ENCODE measurements around the gene GSTO2.

The GSTO2 gene

GRCh38 chr10:104315486-104315921 lies 46.5 kb downstream of the GSTO2 start:
- Histone ChIP-seq H3K36me3 (ENCODE audit: insufficient read depth, low read length) (peaks cover 5% of the 10 kb centered on the region; the same call in 1 of the 2 replicates), H3K9me2 (ENCODE audit: low read depth, low read length) (no peaks in the 10 kb centered on the region), H2AFZ (ENCODE audit: low read length) (no peak overlapping the region), H3K4me3 (ENCODE audit: low read depth, low read length, poor library complexity, severe bottlenecking) (no peak overlapping the region), H3K27me3 (ENCODE audit: insufficient read depth, low read length) (no peaks in the 10 kb centered on the region), H3F3A (ENCODE audit: insufficient read depth, low read length) (no peaks in the 10 kb centered on the region), H3K4me1 (ENCODE audit: insufficient read depth, low read length, severe bottlenecking) (peaks cover 7% of the 10 kb centered on the region), H3K9ac (ENCODE audit: low read length) (no peak overlapping the region), H3K9me3 (ENCODE audit: low read length) (no peaks in the 10 kb centered on the region), H3K79me2 (ENCODE audit: insufficient read depth, low read length) (no peaks in the 10 kb centered on the region), H3K27ac (ENCODE audit: low read depth, low read length, poor library complexity, severe bottlenecking) (no peak overlapping the region), H3K4me2 (ENCODE audit: low read length) (no peak overlapping the region), H4K20me1 (ENCODE audit: insufficient read depth, low read length) (no peaks in the 10 kb centered on the region)
- no peak for TF ChIP-seq EZH2 (IDR thresholded peaks at IDR 0.05; ENCODE audit: borderline replicate concordance, low read length)
- no peak for TF ChIP-seq CTCF (IDR thresholded peaks at IDR 0.05; ENCODE audit: low read length)

GRCh38 chr10:104316321-104317099 lies 47.5 kb downstream of the GSTO2 start:
- H2AFZ ChIP-seq (ENCODE audit: low read length), result no peak overlapping the region
- TF ChIP-seq EZH2 (IDR thresholded peaks at IDR 0.05; ENCODE audit: borderline replicate concordance, low read length), result no peak
- TF ChIP-seq CTCF (IDR thresholded peaks at IDR 0.05; ENCODE audit: low read length), result no peak
- H3K27ac ChIP-seq (ENCODE audit: low read depth, low read length, poor library complexity, severe bottlenecking), result no peak overlapping the region
- H3K27me3 ChIP-seq (ENCODE audit: insufficient read depth, low read length), result no peaks in the 10 kb centered on the region
- no peaks in the 10 kb centered on the region for H4K20me1 ChIP-seq (ENCODE audit: insufficient read depth, low read length)
- no peaks in the 10 kb centered on the region for H3F3A ChIP-seq (ENCODE audit: insufficient read depth, low read length)
- H3K36me3 ChIP-seq (ENCODE audit: insufficient read depth, low read length), result peaks cover 5% of the 10 kb centered on the region; the same call in 1 of the 2 replicates
- no peak overlapping the region for H3K4me2 ChIP-seq (ENCODE audit: low read length)
- H3K9me2 ChIP-seq (ENCODE audit: low read depth, low read length), result no peaks in the 10 kb centered on the region
- no peaks in the 10 kb centered on the region for H3K79me2 ChIP-seq (ENCODE audit: insufficient read depth, low read length)
- H3K9me3 ChIP-seq (ENCODE audit: low read length), result no peaks in the 10 kb centered on the region
- H3K4me1 ChIP-seq (ENCODE audit: insufficient read depth, low read length, severe bottlenecking), result peaks cover 9% of the 10 kb centered on the region
- no peak overlapping the region for H3K9ac ChIP-seq (ENCODE audit: low read length)
- no peak overlapping the region for H3K4me3 ChIP-seq (ENCODE audit: low read depth, low read length, poor library complexity, severe bottlenecking)

GRCh38 chr10:104317269-104317710 lies 48.3 kb downstream of the GSTO2 start:
- H3K9me2 ChIP-seq (ENCODE audit: low read depth, low read length), result no peaks in the 10 kb centered on the region
- H2AFZ ChIP-seq (ENCODE audit: low read length), result no peak overlapping the region
- peaks cover 5% of the 10 kb centered on the region; the same call in 1 of the 2 replicates for H3K36me3 ChIP-seq (ENCODE audit: insufficient read depth, low read length)
- H3K79me2 ChIP-seq (ENCODE audit: insufficient read depth, low read length), result no peaks in the 10 kb centered on the region
- H3K4me3 ChIP-seq (ENCODE audit: low read depth, low read length, poor library complexity, severe bottlenecking), result no peak overlapping the region
- H4K20me1 ChIP-seq (ENCODE audit: insufficient read depth, low read length), result no peaks in the 10 kb centered on the region
- H3F3A ChIP-seq (ENCODE audit: insufficient read depth, low read length), result no peaks in the 10 kb centered on the region
- no peak overlapping the region for H3K27ac ChIP-seq (ENCODE audit: low read depth, low read length, poor library complexity, severe bottlenecking)
- H3K9ac ChIP-seq (ENCODE audit: low read length), result no peak overlapping the region
- no peak for TF ChIP-seq EZH2 (IDR thresholded peaks at IDR 0.05; ENCODE audit: borderline replicate concordance, low read length)
- TF ChIP-seq CTCF (IDR thresholded peaks at IDR 0.05; ENCODE audit: low read length), result no peak
- H3K9me3 ChIP-seq (ENCODE audit: low read length), result no peaks in the 10 kb centered on the region
- H3K4me2 ChIP-seq (ENCODE audit: low read length), result no peak overlapping the region; the same call in 1 of the 2 replicates
- no peaks in the 10 kb centered on the region for H3K27me3 ChIP-seq (ENCODE audit: insufficient read depth, low read length)
- peaks cover 17% of the 10 kb centered on the region for H3K4me1 ChIP-seq (ENCODE audit: insufficient read depth, low read length, severe bottlenecking)
